Calu3 (cell line): ENCODE results near the gene SH2B2. TPM values are rescaled to one million over a fixed set of nuclear protein-coding genes. Genes with fewer than 3 reads are reported as not detected.

Experiments used
- BruUV-seq: library from RNA; stranded (reverse); fragments of 400-500 nt; replicated peaks from 2 replicates; lab custom pipeline; 2021; lab: Mats Ljungman, UMichigan
- CTCF ChIA-PET: fragments of 300-600 bp; sonication (Branson Sonifier 250); formaldehyde crosslinking; loops from one replicate; lab custom pipeline; 2022; ENCODE audit warnings: antibody characterized with exemption; lab: Charles Lee
- DNase-seq: peaks from one replicate; pipeline ENCODE4 v3.0.0; 2022
- H3K27ac Mint-ChIP-seq: one replicate; pipeline ENCODE4 v1.8.0; 2022; ENCODE audit warnings: mixed read lengths; ENCODE audit not compliant: unreplicated experiment
- H3K27me3 Mint-ChIP-seq: one replicate; pipeline ENCODE4 v1.8.0; 2022; ENCODE audit warnings: mixed read lengths; ENCODE audit not compliant: unreplicated experiment
- H3K36me3 Mint-ChIP-seq: one replicate; pipeline ENCODE4 v1.8.0; 2022; ENCODE audit warnings: mild to moderate bottlenecking, moderate library complexity, mixed read lengths; ENCODE audit not compliant: insufficient read depth, unreplicated experiment
- H3K4me1 Mint-ChIP-seq: one replicate; pipeline ENCODE4 v1.8.0; 2022; ENCODE audit warnings: mild to moderate bottlenecking, low read depth, mixed read lengths; ENCODE audit not compliant: unreplicated experiment
- H3K4me3 Mint-ChIP-seq: one replicate; pipeline ENCODE4 v1.8.0; 2022; ENCODE audit warnings: mild to moderate bottlenecking, low read depth, moderate library complexity, mixed read lengths; ENCODE audit not compliant: unreplicated experiment
- H3K9me3 Mint-ChIP-seq: one replicate; pipeline ENCODE4 v1.8.0; 2022; ENCODE audit warnings: low read depth, mixed read lengths; ENCODE audit not compliant: unreplicated experiment
- intact Hi-C: fragments of 100-400 bp; cut with micrococcal nuclease; formaldehyde crosslinking; loops from one replicate; pipeline ENCODE4 v1.10.0; 2022; ENCODE audit not compliant: unreplicated experiment
- total RNA-seq: library from RNA; stranded (reverse); gene quantifications from 2 replicates; pipeline ENCODE4 v1.2.3, GENCODE V29; 2022
- TF ChIP-seq, protein P1 (sequence below): fragments of 200-600 bp; IDR thresholded peaks from one replicate; pipeline ENCODE4 v1.8.0; 2022; ENCODE audit warnings: antibody characterized with exemption; ENCODE audit not compliant: unreplicated experiment

The SH2B2 gene
- total RNA-seq, 1 experiment from 2014 or later = 2.7 TPM

DNA sequence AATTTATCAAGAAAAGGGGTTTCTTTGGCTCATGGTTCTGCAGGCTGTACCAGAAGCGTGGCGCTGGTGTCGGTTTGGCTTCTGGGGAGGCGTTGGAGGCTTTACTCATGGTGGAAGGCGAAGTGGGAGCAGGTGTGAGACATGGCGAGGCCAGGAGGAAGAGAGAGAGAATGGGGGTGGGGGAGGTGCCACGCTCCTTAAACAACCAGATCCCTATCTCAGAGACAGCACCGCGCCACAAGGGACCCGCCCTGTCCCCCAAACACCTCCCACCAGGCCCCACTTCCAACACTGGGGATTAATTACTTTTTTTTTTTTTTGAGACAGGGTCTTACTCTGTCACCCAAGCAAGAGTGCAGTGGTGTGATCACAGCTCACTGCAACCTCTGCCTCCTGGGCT, 18.0 kb upstream of the SH2B2 start:
- Mint-ChIP-seq H3K4me3 (no peak overlapping the region), H3K9me3 (no peaks in the 10 kb centered on the region), H3K4me1 (peaks cover 11% of the 10 kb centered on the region), H3K36me3 (no peaks in the 10 kb centered on the region), H3K27ac (no peak overlapping the region), H3K27me3 (peaks cover 33% of the 10 kb centered on the region)
- intact Hi-C loops = no loop called here
- no peak for DNase-seq
- TF ChIP-seq, protein P1, sequence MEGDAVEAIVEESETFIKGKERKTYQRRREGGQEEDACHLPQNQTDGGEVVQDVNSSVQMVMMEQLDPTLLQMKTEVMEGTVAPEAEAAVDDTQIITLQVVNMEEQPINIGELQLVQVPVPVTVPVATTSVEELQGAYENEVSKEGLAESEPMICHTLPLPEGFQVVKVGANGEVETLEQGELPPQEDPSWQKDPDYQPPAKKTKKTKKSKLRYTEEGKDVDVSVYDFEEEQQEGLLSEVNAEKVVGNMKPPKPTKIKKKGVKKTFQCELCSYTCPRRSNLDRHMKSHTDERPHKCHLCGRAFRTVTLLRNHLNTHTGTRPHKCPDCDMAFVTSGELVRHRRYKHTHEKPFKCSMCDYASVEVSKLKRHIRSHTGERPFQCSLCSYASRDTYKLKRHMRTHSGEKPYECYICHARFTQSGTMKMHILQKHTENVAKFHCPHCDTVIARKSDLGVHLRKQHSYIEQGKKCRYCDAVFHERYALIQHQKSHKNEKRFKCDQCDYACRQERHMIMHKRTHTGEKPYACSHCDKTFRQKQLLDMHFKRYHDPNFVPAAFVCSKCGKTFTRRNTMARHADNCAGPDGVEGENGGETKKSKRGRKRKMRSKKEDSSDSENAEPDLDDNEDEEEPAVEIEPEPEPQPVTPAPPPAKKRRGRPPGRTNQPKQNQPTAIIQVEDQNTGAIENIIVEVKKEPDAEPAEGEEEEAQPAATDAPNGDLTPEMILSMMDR = no peak
- CTCF ChIA-PET = no interaction called here
- no TSS peak for BruUV-seq

DNA sequence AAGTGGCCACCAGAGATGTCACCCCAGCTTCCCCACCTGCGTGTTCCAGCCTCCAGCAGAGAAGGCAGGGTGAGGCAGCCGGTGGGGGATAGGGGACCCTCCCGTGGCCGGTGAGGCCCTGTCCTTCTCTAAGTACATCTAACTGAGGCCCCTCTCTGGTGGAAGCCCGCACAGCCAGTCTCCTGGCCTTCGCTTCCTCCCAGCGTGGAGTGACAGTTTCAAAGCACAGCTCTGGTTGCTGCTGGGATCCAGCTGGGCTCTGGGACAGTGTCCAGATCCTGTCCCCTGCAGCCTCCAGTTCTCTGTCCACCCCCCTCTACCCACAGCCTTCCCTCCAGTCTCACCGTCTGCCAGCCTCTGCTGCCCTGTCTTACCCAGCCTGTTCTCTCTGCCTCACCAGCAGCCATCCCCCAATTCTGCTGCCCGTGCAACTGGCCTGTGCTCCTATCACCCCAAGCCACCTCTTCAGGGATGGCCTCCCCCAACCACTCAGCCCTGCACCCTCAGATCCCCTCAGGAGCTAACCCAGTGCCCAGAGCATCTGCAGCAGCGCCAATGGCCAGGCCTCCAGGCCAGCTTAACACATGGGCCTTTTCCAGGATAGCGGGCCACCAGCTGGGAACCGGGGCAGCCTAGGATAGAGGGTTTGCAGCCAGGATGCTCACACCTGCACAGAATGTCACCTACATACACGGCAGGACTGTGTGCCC, 16.3 kb upstream of the SH2B2 start:
- intact Hi-C loops = no loop called here
- Mint-ChIP-seq H3K4me1 (peaks cover 18% of the 10 kb centered on the region), H3K27ac (no peak overlapping the region), H3K27me3 (peaks cover 33% of the 10 kb centered on the region), H3K9me3 (no peaks in the 10 kb centered on the region), H3K36me3 (no peaks in the 10 kb centered on the region), H3K4me3 (no peak overlapping the region)
- TF ChIP-seq, protein P1 = no peak
- no peak for DNase-seq
- BruUV-seq = no TSS peak
- CTCF ChIA-PET = no interaction called here

DNA sequence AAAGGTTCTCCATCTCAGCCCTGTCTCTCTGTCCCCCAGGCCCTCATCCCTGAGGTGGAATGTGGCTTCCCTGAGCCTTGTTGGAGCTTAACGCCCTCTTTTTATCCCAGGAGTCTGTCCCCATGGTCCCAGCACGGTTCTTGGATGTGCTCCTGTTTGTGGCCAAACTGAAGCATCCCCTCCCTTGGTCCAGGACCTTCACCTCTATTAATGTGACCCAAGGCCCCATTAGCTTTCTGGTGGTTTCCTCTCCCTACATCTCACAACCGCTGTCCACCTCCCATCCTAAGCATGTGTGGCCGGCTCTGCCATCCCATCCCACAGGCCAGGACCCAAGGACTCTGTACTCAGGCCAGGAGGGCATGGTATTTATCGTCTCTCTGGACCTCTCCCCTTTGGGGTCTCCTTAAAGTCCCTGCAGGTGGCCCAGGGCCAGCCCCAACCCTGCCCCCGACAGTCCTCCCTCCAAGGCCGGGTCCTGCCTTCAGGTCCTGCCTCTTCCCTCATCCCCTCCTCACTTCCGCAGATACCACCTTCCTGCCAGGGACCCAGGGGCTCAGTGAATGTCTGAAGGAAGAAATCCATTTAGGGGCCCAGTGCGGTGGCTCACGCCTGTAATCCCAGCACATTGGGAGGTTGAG, 15.4 kb upstream of the SH2B2 start:
- Mint-ChIP-seq H3K27me3 (peaks cover 26% of the 10 kb centered on the region), H3K4me3 (no peak overlapping the region), H3K36me3 (no peaks in the 10 kb centered on the region), H3K9me3 (no peaks in the 10 kb centered on the region), H3K4me1 (peaks cover 18% of the 10 kb centered on the region), H3K27ac (no peak overlapping the region)
- no peak for DNase-seq
- TF ChIP-seq, protein P1 = no peak
- CTCF ChIA-PET = no interaction called here
- intact Hi-C loops = no loop called here
- no TSS peak for BruUV-seq

DNA sequence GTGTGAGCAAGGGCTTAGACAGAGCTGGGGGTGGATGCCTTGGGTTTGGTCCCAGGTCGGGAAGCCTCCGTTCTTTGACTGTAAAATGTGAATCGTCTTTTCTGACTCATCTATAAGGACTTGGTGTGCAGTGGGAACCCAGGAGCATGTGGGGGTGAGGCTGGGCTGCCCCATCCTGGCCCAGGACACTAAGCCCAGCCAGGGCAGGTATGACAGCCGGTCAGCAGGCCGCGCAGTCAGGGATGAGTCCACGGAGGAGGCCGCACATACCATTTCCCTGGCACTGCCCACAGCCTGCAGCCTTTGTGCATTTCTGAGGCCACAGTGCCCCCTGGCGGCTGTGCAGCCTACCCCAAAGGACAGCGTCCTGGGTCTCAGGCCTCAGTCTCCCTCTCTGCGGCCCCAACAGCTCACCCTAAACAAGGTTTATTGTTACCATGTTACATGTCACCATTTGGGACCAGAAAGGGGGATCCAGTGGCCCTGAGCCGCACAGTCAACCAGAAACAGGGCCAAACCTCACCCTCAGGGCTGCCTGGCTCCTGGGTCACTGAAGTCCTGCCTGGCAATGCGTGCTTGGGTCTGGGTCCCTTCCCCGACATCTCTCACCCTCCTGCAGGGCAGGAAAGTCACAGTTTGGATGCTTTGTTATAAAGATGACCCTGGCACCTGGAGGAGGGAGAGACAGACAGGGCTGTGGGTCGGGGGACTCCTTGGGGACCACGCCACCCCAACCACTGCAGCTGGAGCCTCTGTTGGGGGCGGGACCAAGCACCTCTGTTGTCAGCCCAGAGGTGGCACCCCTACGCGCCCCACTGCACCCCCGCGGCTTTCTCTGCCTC, 14.4 kb upstream of the SH2B2 start:
- Mint-ChIP-seq H3K4me3 (no peak overlapping the region), H3K27ac (no peak overlapping the region), H3K27me3 (peaks cover 16% of the 10 kb centered on the region), H3K36me3 (no peaks in the 10 kb centered on the region), H3K9me3 (no peaks in the 10 kb centered on the region), H3K4me1 (peaks cover 18% of the 10 kb centered on the region)
- CTCF ChIA-PET = no interaction called here
- no TSS peak for BruUV-seq
- TF ChIP-seq, protein P1 = peak; percentile 80
- intact Hi-C loops = loop anchor here (2.0 kb wide), 1 partner anchor 729 kb away; no protein-coding TSS in a partner anchor
- DNase-seq = peak; percentile 80
